H1 (cell line): ENCODE data around the gene GDPD5. TPM values are rescaled to one million over a fixed set of nuclear protein-coding genes. Genes with fewer than 3 reads are reported as not detected.

Source experiments
- CTCF ChIA-PET: fragments of 300-600 bp; sonication (Branson Sonifier 250); formaldehyde crosslinking; loops from one replicate; lab custom pipeline; 2021; ENCODE audit not compliant: partially characterized antibody; lab: Charles Lee
- POLR2A ChIA-PET: fragments of 300-600 bp; sonication (Branson Sonifier 250); formaldehyde crosslinking; loops from one replicate; lab custom pipeline; 2021; ENCODE audit warnings: inconsistent platforms; ENCODE audit not compliant: partially characterized antibody; lab: Charles Lee
- DNase-seq, 2 experiments: peaks; one replicate each; pipeline versions ENCODE4 v3.0.0 to v3.0.0-alpha.2; 2010 to 2022; ENCODE audit warnings: low spot score in 2 of 2, low read depth in 1 of 2, mixed read lengths in 1 of 2
- FAIRE-seq: peaks from 2 replicates; lab custom pipeline; 2011; peaks lifted over from hg19 to GRCh38; lab: Jason Lieb, UNC
- H2AFZ ChIP-seq: 2 replicates; pipeline ENCODE4 v1.8.1; 2012; ENCODE audit warnings: low read length, inconsistent platforms
- H2AK5ac ChIP-seq: 2 replicates; pipeline ENCODE4 v1.6.1; 2013; ENCODE audit warnings: low read depth, low read length
- H2BK120ac ChIP-seq: replicated peaks from 2 replicates; pipeline ENCODE3; 2013; ENCODE audit warnings: low read depth, low read length, inconsistent platforms
- H2BK12ac ChIP-seq: 2 replicates; pipeline ENCODE4 v1.6.1; 2013; ENCODE audit warnings: low read depth, low read length
- H2BK15ac ChIP-seq: 2 replicates; pipeline ENCODE4 v1.6.1; 2013; ENCODE audit warnings: low read length
- H2BK20ac ChIP-seq: 2 replicates; pipeline ENCODE4 v1.6.1; 2013; ENCODE audit warnings: low read length
- H2BK5ac ChIP-seq: 2 replicates; pipeline ENCODE4 v1.6.1; 2013; ENCODE audit warnings: low read depth, low read length
- H3K14ac ChIP-seq: 2 replicates; pipeline ENCODE4 v1.6.1; 2013; ENCODE audit warnings: inconsistent platforms; ENCODE audit not compliant: insufficient read length
- H3K18ac ChIP-seq: 2 replicates; pipeline ENCODE4 v1.6.1; 2013; ENCODE audit warnings: low read length; ENCODE audit errors: extremely low read depth
- H3K23ac ChIP-seq: 2 replicates; pipeline ENCODE4 v1.6.1; 2013; ENCODE audit warnings: inconsistent platforms; ENCODE audit not compliant: insufficient read length
- H3K23me2 ChIP-seq: 2 replicates; pipeline ENCODE4 v1.6.1; 2013; ENCODE audit warnings: low read depth, low read length
- H3K27ac ChIP-seq: 2 replicates; pipeline ENCODE4 v1.6.1; 2011; ENCODE audit warnings: low read depth, low read length, inconsistent platforms
- H3K27me3 ChIP-seq, 4 experiments: replicated peaks in 1 of 4; 1 replicate in 1 of 4; 2 replicates in 3 of 4; pipeline versions ENCODE4 v1.6.1 to v1.8.1; 2011 to 2013; ENCODE audit warnings: low read length in 3 of 4, mild to moderate bottlenecking in 3 of 4, inconsistent platforms in 2 of 4, mixed read lengths in 2 of 4, moderate library complexity in 1 of 4; ENCODE audit not compliant: control insufficient read depth in 3 of 4, insufficient read depth in 3 of 4; ENCODE audit errors: extremely low read depth in 1 of 4
- H3K36me3 ChIP-seq, 4 experiments: 2 replicates each; pipeline versions ENCODE4 v1.6.1 to v1.8.1; 2011 to 2013; ENCODE audit warnings: mild to moderate bottlenecking in 4 of 4, low read length in 3 of 4, moderate library complexity in 2 of 4, control low read depth in 1 of 4, inconsistent platforms in 1 of 4; ENCODE audit not compliant: insufficient read depth in 4 of 4, control insufficient read depth in 2 of 4
- H3K4ac ChIP-seq: replicated peaks from 2 replicates; pipeline ENCODE3; 2013; ENCODE audit warnings: low read length, low read depth, mixed read lengths, inconsistent platforms; ENCODE audit not compliant: insufficient read length
- H3K4me1 ChIP-seq, 4 experiments: replicated peaks in 1 of 4; 1 replicate in 1 of 4; 2 replicates in 3 of 4; pipeline versions ENCODE4 v1.6.1 to v1.8.1; 2011 to 2013; ENCODE audit warnings: low read length in 3 of 4, inconsistent platforms in 2 of 4, mixed read lengths in 1 of 4; ENCODE audit not compliant: insufficient read depth in 4 of 4, control insufficient read depth in 3 of 4
- H3K4me2 ChIP-seq, 2 experiments: 2 replicates each; pipeline versions ENCODE4 v1.6.1 to v1.8.1; 2011 to 2013; ENCODE audit warnings: low read depth in 2 of 2, low read length in 2 of 2, control low read depth in 1 of 2, inconsistent platforms in 1 of 2, mild to moderate bottlenecking in 1 of 2; ENCODE audit not compliant: insufficient read depth in 1 of 2
- H3K4me3 ChIP-seq, 4 experiments: fragments of 200-600, 300-600 bp in 1 of 4; sonication (generic), shearing (Covaris generic), sonication (Bioruptor Twin) in 1 of 4; 2 replicates each; pipeline versions ENCODE4 v1.5.1 to v1.8.1; 2011 to 2016; ENCODE audit warnings: low read length in 4 of 4, low read depth in 3 of 4, control low read depth in 2 of 4, inconsistent platforms in 2 of 4, mild to moderate bottlenecking in 2 of 4, mixed read lengths in 1 of 4, moderate library complexity in 1 of 4; ENCODE audit not compliant: insufficient read depth in 2 of 4; ENCODE audit errors: extremely low read depth in 1 of 4
- H3K56ac ChIP-seq: replicated peaks from 2 replicates; pipeline ENCODE3; 2013; ENCODE audit warnings: low read depth, mild to moderate bottlenecking, mixed read lengths, low read length, inconsistent platforms; ENCODE audit not compliant: insufficient read length
- H3K79me1 ChIP-seq: 2 replicates; pipeline ENCODE4 v1.6.1; 2013; ENCODE audit warnings: low read depth, low read length, control low read depth
- H3K79me2 ChIP-seq, 2 experiments: 2 replicates each; pipeline versions ENCODE4 v1.6.1 to v1.8.1; 2012 to 2013; ENCODE audit warnings: low read length in 2 of 2, mild to moderate bottlenecking in 2 of 2, inconsistent platforms in 1 of 2; ENCODE audit not compliant: insufficient read depth in 2 of 2, control insufficient read depth in 1 of 2
- H3K9ac ChIP-seq, 4 experiments: replicated peaks in 1 of 4; 1 replicate in 1 of 4; 2 replicates in 3 of 4; pipeline versions ENCODE4 v1.6.1 to v1.8.1; 2011 to 2013; ENCODE audit warnings: low read depth in 3 of 4, low read length in 3 of 4, control low read depth in 2 of 4, mild to moderate bottlenecking in 2 of 4, moderate library complexity in 2 of 4, inconsistent platforms in 1 of 4; ENCODE audit errors: extremely low read depth in 1 of 4
- H3K9me3 ChIP-seq, 2 experiments: 2 replicates each; pipeline versions ENCODE4 v1.6.1 to v1.8.1; 2012 to 2013; ENCODE audit warnings: mild to moderate bottlenecking in 2 of 2, moderate library complexity in 2 of 2, control low read depth in 1 of 2, inconsistent platforms in 1 of 2, low read depth in 1 of 2, low read length in 1 of 2, mixed read lengths in 1 of 2; ENCODE audit not compliant: insufficient read depth in 2 of 2
- H4K20me1 ChIP-seq, 2 experiments: replicated peaks in 1 of 2; 2 replicates each; pipeline versions ENCODE3 to v1.8.1; 2011 to 2013; ENCODE audit warnings: inconsistent platforms in 2 of 2, low read length in 2 of 2, mild to moderate bottlenecking in 1 of 2; ENCODE audit not compliant: insufficient read depth in 2 of 2, control insufficient read depth in 1 of 2
- H4K5ac ChIP-seq: 2 replicates; pipeline ENCODE4 v1.6.1; 2013; ENCODE audit warnings: low read length, low read depth, mixed read lengths, inconsistent platforms; ENCODE audit not compliant: insufficient read length
- H4K8ac ChIP-seq: 2 replicates; pipeline ENCODE4 v1.8.0; 2013; ENCODE audit warnings: mild to moderate bottlenecking, moderate library complexity, low read length, inconsistent platforms; ENCODE audit not compliant: insufficient read depth; ENCODE audit errors: extremely low read depth
- H4K91ac ChIP-seq: replicated peaks from 2 replicates; pipeline ENCODE3; 2013; ENCODE audit warnings: low read length, mixed read lengths, inconsistent platforms; ENCODE audit not compliant: insufficient read length
- ATF3 ChIP-seq: IDR thresholded peaks from 2 replicates; pipeline ENCODE4 v1.6.1; 2011; ENCODE audit warnings: low read depth, mild to moderate bottlenecking, low read length; ENCODE audit not compliant: insufficient read depth
- CTCF ChIP-seq, 3 experiments: IDR thresholded peaks; 1 replicate in 2 of 3; 2 replicates in 1 of 3; pipeline versions ENCODE4 v1.5.1 to v1.6.1; 2011; ENCODE audit warnings: low read length in 3 of 3, mild to moderate bottlenecking in 3 of 3, inconsistent platforms in 2 of 3, low read depth in 1 of 3, moderate library complexity in 1 of 3; ENCODE audit not compliant: insufficient read depth in 1 of 3; ENCODE audit errors: control extremely low read depth in 1 of 3
- HDAC6 ChIP-seq: IDR thresholded peaks from one replicate; pipeline ENCODE4 v1.7.1; 2012; ENCODE audit warnings: low read depth, mild to moderate bottlenecking, inconsistent platforms, low read length, moderate library complexity
- JUND ChIP-seq: IDR thresholded peaks from 2 replicates; pipeline ENCODE4 v1.6.1; 2011; ENCODE audit warnings: mild to moderate bottlenecking, improper control_type of control experiment, low read length
- WGBS, 2 experiments: shearing (Covaris generic) in 1 of 2; methylation state at CpG; one replicate each; pipeline versions ENCODE4 v1.1.6 to v1.1.7; 2013 to 2015; ENCODE audit warnings: low lambda C conversion rate in 2 of 2, mixed read lengths in 2 of 2, inconsistent platforms in 1 of 2, low coverage in 1 of 2, missing lambda C conversion rate in 1 of 2; ENCODE audit not compliant: insufficient replicate concordance in 2 of 2, insufficient coverage in 1 of 2, insufficient read length in 1 of 2; ENCODE audit errors: extremely low coverage in 1 of 2, missing lambda C conversion rate in 1 of 2; 5-methylcytosine and 5-hydroxymethylcytosine counted together
- polyA plus RNA-seq, 7 experiments: library from polyadenylated mRNA; depleted of rRNA in 3 of 7; stranded (reverse) in 5 of 7; unstranded in 2 of 7; fragments of >200 nt in 5 of 7; fragments of 200-250 nt in 2 of 7; gene quantifications; 1 replicate in 5 of 7; 2 replicates in 1 of 7; 4 replicates in 1 of 7; pipeline versions ENCODE4 v1.2.1 to v1.2.3, GENCODE V29; 2011 to 2013; ENCODE audit warnings: missing spikeins in 2 of 7, mixed read lengths in 2 of 7
- total RNA-seq: library from RNA; stranded (reverse); fragmentation: NEBNext Ultra II Directional; extraction: Animal tissue kit (Norgen Biotek cat#: 25700); gene quantifications from 2 replicates; pipeline ENCODE4 v1.2.1, GENCODE V29; 2021

GDPD5 gene
- total and polyA plus RNA-seq, 2 of the 8 experiments (the other 6 are each of a cell fraction or from before 2014, with no cell fraction given), result 7.8 to 8.6 TPM

GRCh38 chr11:75541193-75542087, 15.7 kb upstream of the GDPD5 start:
- Histone ChIP-seq H3K23ac (no peak overlapping the region), H3K14ac (no peak overlapping the region), H3K27me3 (no peaks in the 10 kb centered on the region; a peak in 1 of 7 replicates), H2BK5ac (no peak overlapping the region)
- CTCF ChIA-PET, result interaction anchor here (1.0 to 2.0 kb wide), 5 partner anchors 9 to 165 kb away, joined by 3 to 8 read pairs (median 3); no protein-coding TSS in a partner anchor
- no peak for TF ChIP-seq CTCF (IDR thresholded peaks at IDR 0.05; ENCODE audit: control extremely low read depth in 1 of 3, insufficient read depth in 1 of 3, low read depth in 1 of 3, low read length in 3 of 3)
- no peak for TF ChIP-seq HDAC6
- TF ChIP-seq JUND, result no peak
- no peak for TF ChIP-seq ATF3
- TF ChIP-seq, all 59 proteins: peak for 0
- Histone ChIP-seq H2BK20ac (no peak overlapping the region), H3K4me3 (no peak overlapping the region), H4K8ac (no peak overlapping the region), H2BK12ac (no peak overlapping the region), H2BK120ac (no peak overlapping the region), H3K27ac (no peak overlapping the region), H3K4ac (no peak overlapping the region), H3K9ac (no peak overlapping the region), H2AK5ac (no peak overlapping the region), H4K20me1 (no peaks in the 10 kb centered on the region), H3K9me3 (no peaks in the 10 kb centered on the region), H2BK15ac (no peak overlapping the region), H3K36me3 (no peaks in the 10 kb centered on the region), H3K79me2 (no peaks in the 10 kb centered on the region), H3K18ac (no peak overlapping the region), H3K23me2 (no peaks in the 10 kb centered on the region), H2AFZ (no peak overlapping the region), H3K79me1 (no peaks in the 10 kb centered on the region), H4K5ac (no peak overlapping the region), H3K4me1 (peaks cover 0 to 3% (median 0%) of the 10 kb centered on the region in 4 experiments; a peak in 1 of 7 replicates), H3K56ac (no peak overlapping the region), H4K91ac (no peak overlapping the region), H3K4me2 (no peak overlapping the region)
- DNase-seq, result no peak
- no peak for FAIRE-seq
- WGBS, 2 experiments, result 96% methylated on average over 4 of the region's 4 CpGs; no CpG with 5 or more reads in 1 of the 2 experiments
- POLR2A ChIA-PET, result interaction anchor here (1.0 to 6.0 kb wide), 3 partner anchors 12 to 141 kb away, joined by 3 to 104 read pairs (median 22); no protein-coding TSS in a partner anchor
